Measurements from ENCODE around the gene WWC1.
A peak's percentile ranks its signal among the peaks of the same experiment; 100 is the strongest.

The WWC1 gene

DNA sequence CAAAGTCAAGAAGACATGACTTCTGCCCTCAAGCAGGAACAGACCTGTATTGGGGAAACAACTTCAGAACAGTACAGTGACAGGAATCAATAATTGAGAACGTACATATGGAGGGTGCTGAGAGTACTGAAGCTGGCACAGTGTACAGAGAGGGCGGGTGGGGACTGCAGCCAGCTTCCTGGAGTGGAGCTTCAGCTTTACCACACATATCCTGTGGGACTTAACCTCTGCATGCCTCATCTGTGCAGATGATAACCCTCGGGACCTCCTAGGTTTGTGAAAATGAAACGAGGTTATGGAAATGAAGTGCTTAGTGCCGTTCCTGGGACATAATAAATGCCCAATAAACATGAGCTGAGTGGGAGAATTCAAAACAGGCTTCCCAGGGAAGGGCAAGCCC lies 172.8 kb downstream of the WWC1 start:
- no peak for TF ChIP-seq CTCF (IDR thresholded peaks at IDR 0.05; ENCODE audit: low read depth, low read length, missing control alignments)
- DNase-seq = no peak
- Histone ChIP-seq H3K36me3 (replicated peaks) (no peaks in the 10 kb centered on the region), H3K4me3 (ENCODE audit: low read depth, low read length) (no peak overlapping the region), H3K27ac (no peak overlapping the region), H3K27me3 (replicated peaks) (no peaks in the 10 kb centered on the region)
- in situ Hi-C loops (cut with HindIII; ENCODE audit: low pct_ligation_motif_present, low sequenced_read_pairs) = no loop called here

GRCh38 chr5:168464641-168465040 lies 173.2 kb downstream of the WWC1 start:
- DNase-seq = no peak
- in situ Hi-C loops (cut with HindIII; ENCODE audit: low pct_ligation_motif_present, low sequenced_read_pairs) = no loop called here
- no peak for TF ChIP-seq CTCF (IDR thresholded peaks at IDR 0.05; ENCODE audit: low read depth, low read length, missing control alignments)
- Histone ChIP-seq H3K36me3 (replicated peaks) (no peaks in the 10 kb centered on the region), H3K27ac (no peak overlapping the region), H3K4me3 (ENCODE audit: low read depth, low read length) (no peak overlapping the region), H3K27me3 (replicated peaks) (no peaks in the 10 kb centered on the region)

DNA sequence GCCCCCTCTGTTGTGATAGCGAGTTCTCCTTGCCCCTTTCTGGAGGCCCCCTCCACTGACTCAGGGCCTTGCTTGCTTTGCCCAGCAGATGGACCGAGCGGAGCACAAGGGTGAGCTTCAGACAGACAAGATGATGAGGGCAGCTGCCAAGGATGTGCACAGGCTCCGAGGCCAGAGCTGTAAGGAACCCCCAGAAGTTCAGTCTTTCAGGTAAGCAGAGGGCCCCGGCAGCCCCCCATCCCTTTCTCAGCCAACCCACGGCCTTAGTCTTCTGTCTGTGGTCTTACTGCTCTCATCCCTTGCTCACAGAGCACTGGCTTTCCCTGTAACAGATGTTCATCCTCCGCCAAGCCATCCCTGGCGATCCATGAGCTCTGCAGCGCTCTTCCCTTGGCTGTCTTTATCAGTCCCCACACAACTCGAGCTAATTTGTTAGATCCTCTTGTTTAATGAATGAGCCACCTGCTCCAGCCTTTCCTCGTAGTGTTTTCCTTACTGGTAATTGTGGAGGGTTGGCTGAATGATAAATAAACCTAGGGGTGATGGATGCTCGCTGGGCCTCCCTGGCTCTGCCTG lies 176.4 kb downstream of the WWC1 start:
- H3K27me3 ChIP-seq (replicated peaks) = no peaks in the 10 kb centered on the region
- no peak for TF ChIP-seq CTCF (IDR thresholded peaks at IDR 0.05; ENCODE audit: low read depth, low read length, missing control alignments)
- no peak overlapping the region for H3K4me3 ChIP-seq (ENCODE audit: low read depth, low read length)
- no peak overlapping the region for H3K27ac ChIP-seq
- in situ Hi-C loops (cut with HindIII; ENCODE audit: low pct_ligation_motif_present, low sequenced_read_pairs) = no loop called here
- no peak for DNase-seq
- no peaks in the 10 kb centered on the region for H3K36me3 ChIP-seq (replicated peaks)

DNA sequence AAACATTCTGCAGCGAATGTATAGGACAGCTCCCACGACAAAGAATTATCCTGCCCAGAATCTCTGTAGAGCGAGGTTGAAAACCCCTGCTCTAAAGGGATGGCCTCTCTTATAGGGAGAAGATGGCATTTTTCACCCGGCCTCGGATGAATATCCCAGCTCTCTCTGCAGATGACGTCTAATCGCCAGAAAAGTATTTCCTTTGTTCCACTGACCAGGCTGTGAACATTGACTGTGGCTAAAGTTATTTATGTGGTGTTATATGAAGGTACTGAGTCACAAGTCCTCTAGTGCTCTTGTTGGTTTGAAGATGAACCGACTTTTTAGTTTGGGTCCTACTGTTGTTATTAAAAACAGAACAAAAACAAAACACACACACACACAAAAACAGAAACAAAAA lies 177.4 kb downstream of the WWC1 start:
- DNase-seq = peak; percentile 81
- Histone ChIP-seq H3K27ac (no peak overlapping the region), H3K27me3 (replicated peaks) (no peaks in the 10 kb centered on the region), H3K4me3 (ENCODE audit: low read depth, low read length) (no peak overlapping the region), H3K36me3 (replicated peaks) (no peaks in the 10 kb centered on the region)
- in situ Hi-C loops (cut with HindIII; ENCODE audit: low pct_ligation_motif_present, low sequenced_read_pairs) = no loop called here
- TF ChIP-seq CTCF (IDR thresholded peaks at IDR 0.05; ENCODE audit: low read depth, low read length, missing control alignments) = no peak

- in situ Hi-C loops (cut with HindIII; ENCODE audit: low pct_ligation_motif_present, low sequenced_read_pairs) = no loop called here
- H3K4me3 ChIP-seq (ENCODE audit: low read depth, low read length) = no peak overlapping the region
- H3K36me3 ChIP-seq (replicated peaks) = no peaks in the 10 kb centered on the region
- TF ChIP-seq CTCF (IDR thresholded peaks at IDR 0.05; ENCODE audit: low read depth, low read length, missing control alignments) = no peak
- peak; percentile 16 for DNase-seq
- H3K27ac ChIP-seq = no peak overlapping the region
- H3K27me3 ChIP-seq (replicated peaks) = no peaks in the 10 kb centered on the region
These were observed 178.4 kb downstream of the WWC1 start for GRCh38 chr5:168469816-168470215.

DNA sequence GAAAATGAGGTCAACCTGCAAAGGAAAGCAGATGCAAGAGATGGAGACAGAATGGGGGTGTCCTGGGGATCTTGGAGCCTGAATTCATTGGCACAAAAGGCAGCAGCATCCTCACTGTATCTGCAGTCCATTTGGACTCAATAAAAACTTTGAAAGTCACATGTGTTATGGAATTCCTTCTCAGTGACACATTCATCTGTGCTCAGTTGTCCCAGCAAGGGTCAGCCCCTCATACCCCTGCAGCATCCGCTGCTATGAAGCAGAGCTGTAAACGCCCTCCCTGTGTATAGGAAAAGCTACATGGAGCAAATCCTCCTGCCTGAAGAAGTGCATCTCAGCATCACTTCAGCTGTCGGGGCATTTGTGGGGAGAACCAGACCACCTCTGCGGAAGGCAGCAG lies 180.3 kb downstream of the WWC1 start:
- no peaks in the 10 kb centered on the region for H3K36me3 ChIP-seq (replicated peaks)
- no peaks in the 10 kb centered on the region for H3K27me3 ChIP-seq (replicated peaks)
- no peak overlapping the region for H3K4me3 ChIP-seq (ENCODE audit: low read depth, low read length)
- in situ Hi-C loops (cut with HindIII; ENCODE audit: low pct_ligation_motif_present, low sequenced_read_pairs) = no loop called here
- peak; percentile 27 for DNase-seq
- no peak for TF ChIP-seq CTCF (IDR thresholded peaks at IDR 0.05; ENCODE audit: low read depth, low read length, missing control alignments)
- no peak overlapping the region for H3K27ac ChIP-seq

Data from brain microvascular endothelial cell (primary cell).